Gastroesophageal sphincter (tissue), 3 donors: ENCODE results near the gene CASKIN1.

Source experiments
- CTCF ChIP-seq, 4 experiments: fragments of 200-600 bp in 2 of 4; fragments of 450-650 bp in 2 of 4; sonication (generic) in 1 of 4; IDR thresholded peaks; one replicate each; pipeline ENCODE4 v1.5.1; 2017 to 2019; ENCODE audit warnings: antibody characterized with exemption in 4 of 4, mild to moderate bottlenecking in 2 of 4, moderate library complexity in 2 of 4
- EP300 ChIP-seq: sonication (generic); formaldehyde crosslinking; IDR thresholded peaks from one replicate; pipeline ENCODE4 v1.6.1; 2017; ENCODE audit warnings: antibody characterized with exemption, mild to moderate bottlenecking
- POLR2A ChIP-seq, 2 donors: fragments of 450-650 bp; IDR thresholded peaks; one replicate each; pipeline ENCODE4 v1.6.1; 2017; ENCODE audit warnings: antibody characterized with exemption in 2 of 2, mild to moderate bottlenecking in 2 of 2, moderate library complexity in 1 of 2
- POLR2AphosphoS5 ChIP-seq: sonication (generic); formaldehyde crosslinking; IDR thresholded peaks from one replicate; pipeline ENCODE4 v1.6.1; 2017; ENCODE audit warnings: antibody characterized with exemption

- TF ChIP-seq CTCF (IDR thresholded peaks at IDR 0.05) (no peak), EP300 (no peak), POLR2A (IDR thresholded peaks at IDR 0.05) (no peak), POLR2AphosphoS5 (no peak)
These were observed 41.2 kb upstream of the CASKIN1 start for GRCh38 chr16:2237493-2238149.
